SU-DHL-6 (cell line): ENCODE data around the gene NAPSA.

ENCODE experiments used
- H2AFZ ChIP-seq: fragments of 200-600 bp; sonication (generic); 2 replicates; pipeline ENCODE4 v1.6.1; 2014; ENCODE audit warnings: low read depth, mild to moderate bottlenecking, moderate library complexity, mixed read lengths, antibody characterized with exemption, low read length; ENCODE audit not compliant: severe bottlenecking
- H3F3A ChIP-seq: fragments of 200-600 bp; shearing (Covaris generic); 2 replicates; pipeline ENCODE4 v1.6.0; 2016; ENCODE audit warnings: antibody characterized with exemption, mild to moderate bottlenecking; ENCODE audit not compliant: insufficient read depth
- H3K27ac ChIP-seq: fragments of 200-600 bp; sonication (generic); 2 replicates; pipeline ENCODE4 v1.5.1; 2016; ENCODE audit warnings: low read depth, mild to moderate bottlenecking, low read length, moderate library complexity, mixed read lengths
- H3K27me3 ChIP-seq: fragments of 200-600 bp; sonication (generic), shearing (Covaris generic); 2 replicates; pipeline ENCODE4 v1.6.0; 2014; ENCODE audit warnings: mild to moderate bottlenecking, low read length
- H3K36me3 ChIP-seq: fragments of 200-600 bp; sonication (generic); 2 replicates; pipeline ENCODE4 v1.6.1; 2014; ENCODE audit warnings: mild to moderate bottlenecking, low read length, mixed read lengths
- H3K4me2 ChIP-seq: fragments of 300-600, 200-600 bp; shearing (Covaris generic), sonication (generic); 2 replicates; pipeline ENCODE4 v1.6.0; 2014; ENCODE audit warnings: low read length, low read depth, mild to moderate bottlenecking; ENCODE audit not compliant: poor library complexity, severe bottlenecking
- H3K4me3 ChIP-seq: fragments of 200-600 bp; sonication (generic); 2 replicates; pipeline ENCODE4 v1.5.1; 2014; ENCODE audit warnings: antibody characterized with exemption, low read length, mild to moderate bottlenecking, mixed read lengths; ENCODE audit not compliant: insufficient read depth, poor library complexity, severe bottlenecking
- H3K79me2 ChIP-seq: fragments of 200-600 bp; sonication (generic); 2 replicates; pipeline ENCODE4 v1.6.1; 2014; ENCODE audit warnings: mild to moderate bottlenecking, low read length, moderate library complexity; ENCODE audit not compliant: insufficient read depth
- H3K9ac ChIP-seq: fragments of 200-600 bp; sonication (generic); 2 replicates; pipeline ENCODE4 v1.7.0; 2014; ENCODE audit warnings: mild to moderate bottlenecking, low read length
- H3K9me2 ChIP-seq: fragments of 200-600 bp; sonication (generic); replicated peaks from 2 replicates; pipeline ENCODE4 v1.6.1; 2014; ENCODE audit warnings: low read length; ENCODE audit not compliant: insufficient read depth
- H3K9me3 ChIP-seq: fragments of 200-600 bp; sonication (generic); 2 replicates; pipeline ENCODE4 v1.6.1; 2014; ENCODE audit warnings: low read length, mixed read lengths; ENCODE audit not compliant: insufficient read depth
- H4K20me1 ChIP-seq: fragments of 200-600 bp; sonication (generic); 2 replicates; pipeline ENCODE4 v1.6.1; 2014; ENCODE audit warnings: low read depth, mild to moderate bottlenecking, antibody characterized with exemption, low read length, moderate library complexity, mixed read lengths
- EZH2phosphoT487 ChIP-seq: fragments of 200-600 bp; sonication (generic), shearing (Covaris generic); conservative IDR thresholded peaks from 2 replicates; pipeline ENCODE4 v1.6.1; 2018; ENCODE audit warnings: mild to moderate bottlenecking, antibody characterized with exemption, low read length, moderate library complexity, mixed read lengths
- TF ChIP-seq, protein P1 (sequence below): fragments of 200-600 bp; sonication (generic); IDR thresholded peaks from one replicate; pipeline ENCODE4 v1.5.1; 2017; ENCODE audit warnings: antibody characterized with exemption, mild to moderate bottlenecking, low read length, moderate library complexity; ENCODE audit not compliant: insufficient read depth, poor library complexity, severe bottlenecking

The NAPSA gene

DNA sequence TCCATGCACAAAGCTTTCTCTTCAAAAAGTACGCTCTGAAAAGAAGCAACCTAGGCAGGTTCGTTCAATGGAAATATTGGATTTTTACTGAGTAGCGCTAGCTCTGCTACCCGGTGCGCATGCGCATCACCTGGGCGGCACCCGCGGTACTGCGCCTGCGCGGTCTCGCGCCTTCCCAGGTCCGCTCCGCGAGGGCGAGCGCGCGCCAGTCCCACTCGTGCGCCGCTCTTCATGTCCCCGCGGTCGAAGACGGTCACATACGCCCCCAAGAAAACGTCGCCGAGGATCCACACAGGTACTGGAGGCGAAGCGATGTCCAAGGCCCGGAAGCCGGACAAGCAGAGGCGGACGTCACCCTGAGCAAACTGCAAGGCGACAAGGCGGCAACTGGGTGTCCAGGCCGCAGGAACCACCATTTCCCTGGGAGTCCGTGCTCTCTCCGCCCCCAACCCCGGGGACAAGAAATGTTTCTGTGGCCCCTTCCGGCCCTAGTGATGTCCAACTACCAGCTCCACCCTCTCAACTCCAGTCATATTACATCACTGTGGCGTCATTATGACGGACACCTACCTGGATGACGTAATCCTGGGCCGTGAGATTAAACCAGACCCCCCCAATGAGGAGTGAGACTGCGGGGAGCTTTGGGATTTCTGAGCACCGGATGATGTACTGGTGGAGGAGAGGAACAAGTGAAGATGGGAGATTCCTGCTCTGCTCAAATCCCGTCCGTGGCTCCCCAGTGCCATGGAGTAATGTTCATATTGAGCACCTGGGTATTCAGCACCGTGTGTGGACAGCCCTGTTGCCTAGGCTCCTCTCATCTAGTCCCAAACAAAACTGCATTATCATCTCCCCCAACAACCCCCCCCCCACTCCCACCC, 31.5 kb downstream of the NAPSA start:
- H3K9me2 ChIP-seq: no peaks in the 10 kb centered on the region
- no peaks in the 10 kb centered on the region for H3K27me3 ChIP-seq
- peak overlapping the region; percentile 15 for H3K4me3 ChIP-seq
- peaks cover 14% of the 10 kb centered on the region for H3K79me2 ChIP-seq
- peak overlapping the region; percentile 68 for H3K4me2 ChIP-seq
- H3K9me3 ChIP-seq: no peaks in the 10 kb centered on the region
- H3F3A ChIP-seq: peaks cover 59% of the 10 kb centered on the region
- H3K9ac ChIP-seq: peak overlapping the region; percentile 63
- H4K20me1 ChIP-seq: peaks cover under 1% of the 10 kb centered on the region; the same call in 1 of the 2 replicates
- peak overlapping the region; percentile 90 for H3K27ac ChIP-seq
- no peak overlapping the region for H2AFZ ChIP-seq
- no peak for TF ChIP-seq EZH2phosphoT487
- TF ChIP-seq, protein P1, sequence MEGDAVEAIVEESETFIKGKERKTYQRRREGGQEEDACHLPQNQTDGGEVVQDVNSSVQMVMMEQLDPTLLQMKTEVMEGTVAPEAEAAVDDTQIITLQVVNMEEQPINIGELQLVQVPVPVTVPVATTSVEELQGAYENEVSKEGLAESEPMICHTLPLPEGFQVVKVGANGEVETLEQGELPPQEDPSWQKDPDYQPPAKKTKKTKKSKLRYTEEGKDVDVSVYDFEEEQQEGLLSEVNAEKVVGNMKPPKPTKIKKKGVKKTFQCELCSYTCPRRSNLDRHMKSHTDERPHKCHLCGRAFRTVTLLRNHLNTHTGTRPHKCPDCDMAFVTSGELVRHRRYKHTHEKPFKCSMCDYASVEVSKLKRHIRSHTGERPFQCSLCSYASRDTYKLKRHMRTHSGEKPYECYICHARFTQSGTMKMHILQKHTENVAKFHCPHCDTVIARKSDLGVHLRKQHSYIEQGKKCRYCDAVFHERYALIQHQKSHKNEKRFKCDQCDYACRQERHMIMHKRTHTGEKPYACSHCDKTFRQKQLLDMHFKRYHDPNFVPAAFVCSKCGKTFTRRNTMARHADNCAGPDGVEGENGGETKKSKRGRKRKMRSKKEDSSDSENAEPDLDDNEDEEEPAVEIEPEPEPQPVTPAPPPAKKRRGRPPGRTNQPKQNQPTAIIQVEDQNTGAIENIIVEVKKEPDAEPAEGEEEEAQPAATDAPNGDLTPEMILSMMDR: no peak
- peaks cover 17% of the 10 kb centered on the region for H3K36me3 ChIP-seq

GRCh38 chr19:50333235-50333736, 32.2 kb downstream of the NAPSA start:
- Histone ChIP-seq H3K27ac (peak overlapping the region; percentile 90), H3K27me3 (no peaks in the 10 kb centered on the region), H3K9me3 (no peaks in the 10 kb centered on the region), H3K79me2 (peaks cover 7% of the 10 kb centered on the region), H3K9me2 (no peaks in the 10 kb centered on the region), H3K4me3 (peak overlapping the region; percentile 31), H3K36me3 (peaks cover 15% of the 10 kb centered on the region; the same call in 1 of the 2 replicates), H3F3A (peaks cover 54% of the 10 kb centered on the region), H4K20me1 (no peaks in the 10 kb centered on the region; the same call in 1 of the 2 replicates), H3K9ac (peak overlapping the region; percentile 63), H2AFZ (no peak overlapping the region), H3K4me2 (peak overlapping the region; percentile 68)
- no peak for TF ChIP-seq EZH2phosphoT487
- TF ChIP-seq, protein P1: no peak

DNA sequence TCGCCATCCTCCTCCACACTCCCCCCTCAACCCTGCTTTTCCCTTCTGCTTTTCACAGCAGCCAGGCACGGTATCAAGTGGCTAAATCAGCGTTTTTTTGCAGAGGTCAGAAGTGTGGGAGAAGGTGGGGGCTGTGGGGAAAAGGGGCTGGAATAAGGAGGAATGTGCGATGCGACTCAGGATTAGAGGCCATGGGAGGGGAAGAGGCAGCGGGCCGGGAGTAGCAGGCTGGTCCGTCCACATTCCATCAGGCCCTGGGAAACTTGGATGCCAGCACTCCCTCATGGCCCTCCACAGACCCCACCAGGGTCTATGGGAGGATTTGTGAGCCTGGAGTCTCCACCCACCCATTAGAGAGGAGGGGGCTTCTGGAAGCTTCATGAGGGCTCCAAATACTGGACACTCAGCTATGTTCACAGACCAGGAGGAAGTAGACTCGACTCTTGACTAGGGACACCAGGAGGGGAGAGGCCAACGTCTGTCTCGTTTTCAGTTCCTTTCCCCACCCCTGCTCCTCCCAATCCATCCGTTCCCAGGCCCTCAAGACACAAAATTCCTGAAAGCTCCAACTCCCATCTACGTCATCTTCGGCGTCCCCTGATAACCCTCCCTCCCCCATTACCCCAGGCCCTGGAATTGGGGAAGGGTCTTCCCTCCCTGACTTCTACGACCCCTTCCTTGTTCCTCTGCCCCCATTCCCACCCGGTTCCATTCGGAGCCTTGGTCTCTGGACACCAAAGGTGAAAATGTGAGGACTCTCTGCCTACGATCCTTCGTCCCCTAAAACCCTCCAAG, 33.0 kb downstream of the NAPSA start:
- H3K9me3 ChIP-seq: no peaks in the 10 kb centered on the region
- H4K20me1 ChIP-seq: 0 out of 2 replicates have a peak, but pooled peaks cover 3% of the 10 kb centered on the region
- H3K27ac ChIP-seq: peak overlapping the region; percentile 90
- H3K9me2 ChIP-seq: no peaks in the 10 kb centered on the region
- H2AFZ ChIP-seq: no peak overlapping the region
- H3K4me2 ChIP-seq: peak overlapping the region; percentile 68
- peaks cover 51% of the 10 kb centered on the region for H3F3A ChIP-seq
- no peaks in the 10 kb centered on the region for H3K27me3 ChIP-seq
- H3K36me3 ChIP-seq: 0 out of 2 replicates have a peak, but pooled peaks cover 11% of the 10 kb centered on the region
- no peaks in the 10 kb centered on the region for H3K79me2 ChIP-seq
- H3K4me3 ChIP-seq: peak overlapping the region; percentile 31
- H3K9ac ChIP-seq: peak overlapping the region; percentile 63
- TF ChIP-seq EZH2phosphoT487: no peak
- TF ChIP-seq, protein P1: no peak
